ENCODE measurements around the gene RFX5.

Gene RFX5

GRCh38 chr1:151364996-151365395, 17.9 kb upstream of the RFX5 start:
- TF ChIP-seq POLR2AphosphoS5 (IDR thresholded peaks at IDR 0.05; ENCODE audit: low read depth, low read length) (no peak), TAF1 (IDR thresholded peaks at IDR 0.05; ENCODE audit: borderline replicate concordance, insufficient read depth, low read length) (no peak), FOXP2 (optimal IDR thresholded peaks at IDR 0.05; ENCODE audit: borderline replicate concordance, extremely low read depth, extremely low read length, insufficient read depth) (no peak), SIN3A (IDR thresholded peaks at IDR 0.05; ENCODE audit: borderline replicate concordance, insufficient read depth, low read length) (no peak)
- TF ChIP-seq, protein P1, sequence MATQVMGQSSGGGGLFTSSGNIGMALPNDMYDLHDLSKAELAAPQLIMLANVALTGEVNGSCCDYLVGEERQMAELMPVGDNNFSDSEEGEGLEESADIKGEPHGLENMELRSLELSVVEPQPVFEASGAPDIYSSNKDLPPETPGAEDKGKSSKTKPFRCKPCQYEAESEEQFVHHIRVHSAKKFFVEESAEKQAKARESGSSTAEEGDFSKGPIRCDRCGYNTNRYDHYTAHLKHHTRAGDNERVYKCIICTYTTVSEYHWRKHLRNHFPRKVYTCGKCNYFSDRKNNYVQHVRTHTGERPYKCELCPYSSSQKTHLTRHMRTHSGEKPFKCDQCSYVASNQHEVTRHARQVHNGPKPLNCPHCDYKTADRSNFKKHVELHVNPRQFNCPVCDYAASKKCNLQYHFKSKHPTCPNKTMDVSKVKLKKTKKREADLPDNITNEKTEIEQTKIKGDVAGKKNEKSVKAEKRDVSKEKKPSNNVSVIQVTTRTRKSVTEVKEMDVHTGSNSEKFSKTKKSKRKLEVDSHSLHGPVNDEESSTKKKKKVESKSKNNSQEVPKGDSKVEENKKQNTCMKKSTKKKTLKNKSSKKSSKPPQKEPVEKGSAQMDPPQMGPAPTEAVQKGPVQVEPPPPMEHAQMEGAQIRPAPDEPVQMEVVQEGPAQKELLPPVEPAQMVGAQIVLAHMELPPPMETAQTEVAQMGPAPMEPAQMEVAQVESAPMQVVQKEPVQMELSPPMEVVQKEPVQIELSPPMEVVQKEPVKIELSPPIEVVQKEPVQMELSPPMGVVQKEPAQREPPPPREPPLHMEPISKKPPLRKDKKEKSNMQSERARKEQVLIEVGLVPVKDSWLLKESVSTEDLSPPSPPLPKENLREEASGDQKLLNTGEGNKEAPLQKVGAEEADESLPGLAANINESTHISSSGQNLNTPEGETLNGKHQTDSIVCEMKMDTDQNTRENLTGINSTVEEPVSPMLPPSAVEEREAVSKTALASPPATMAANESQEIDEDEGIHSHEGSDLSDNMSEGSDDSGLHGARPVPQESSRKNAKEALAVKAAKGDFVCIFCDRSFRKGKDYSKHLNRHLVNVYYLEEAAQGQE (IDR thresholded peaks at IDR 0.05; ENCODE audit: insufficient read depth in 1 of 2, low read depth in 2 of 2, low read length in 2 of 2) = no peak

DNA sequence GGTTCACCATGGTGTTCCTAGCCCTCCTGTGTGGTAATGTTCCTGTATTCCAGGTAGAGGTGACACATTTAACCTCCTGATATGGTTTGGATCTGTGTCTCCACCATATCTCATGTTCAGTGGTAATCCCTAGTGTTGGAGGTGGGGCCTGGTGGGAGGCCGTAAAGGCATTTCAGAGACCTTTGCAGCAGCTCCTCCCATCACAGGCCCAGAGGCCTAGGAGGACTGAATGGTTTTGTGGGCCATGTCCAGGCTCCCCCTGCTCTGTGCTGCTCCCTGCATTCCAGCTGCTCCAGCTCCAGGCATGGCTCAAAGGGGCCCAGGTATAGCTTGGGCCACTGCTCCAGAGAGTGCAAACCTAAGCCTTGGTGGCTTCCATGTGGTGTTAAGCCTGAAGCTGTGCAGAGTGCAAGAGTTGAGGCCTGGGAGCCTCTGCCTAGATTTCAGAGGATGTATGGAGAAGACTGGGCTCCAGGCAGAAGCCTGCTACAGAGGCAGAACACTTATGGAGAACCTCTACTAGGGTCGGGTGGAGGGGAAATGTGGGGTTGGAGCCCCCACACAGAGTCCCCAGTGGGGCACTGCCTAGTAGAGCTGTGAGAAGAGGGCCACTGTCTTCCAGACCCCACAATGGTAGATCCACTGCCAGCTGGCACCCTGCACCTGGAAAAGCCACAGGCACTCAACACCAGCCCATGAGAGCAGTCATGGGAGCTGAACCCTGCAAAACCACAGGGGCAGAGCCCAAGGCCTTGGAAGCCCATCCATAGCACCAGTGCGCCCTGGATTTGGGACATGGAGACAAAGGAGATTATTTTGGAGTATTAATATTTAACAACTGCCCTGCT, 15.5 kb upstream of the RFX5 start:
- no peak for TF ChIP-seq TAF1 (IDR thresholded peaks at IDR 0.05; ENCODE audit: borderline replicate concordance, insufficient read depth, low read length)
- TF ChIP-seq, protein P1 (IDR thresholded peaks at IDR 0.05; ENCODE audit: insufficient read depth in 1 of 2, low read depth in 2 of 2, low read length in 2 of 2) = no peak
- TF ChIP-seq SIN3A (IDR thresholded peaks at IDR 0.05; ENCODE audit: borderline replicate concordance, insufficient read depth, low read length) = no peak
- TF ChIP-seq POLR2AphosphoS5 (IDR thresholded peaks at IDR 0.05; ENCODE audit: low read depth, low read length) = no peak
- TF ChIP-seq FOXP2 (optimal IDR thresholded peaks at IDR 0.05; ENCODE audit: borderline replicate concordance, extremely low read depth, extremely low read length, insufficient read depth) = no peak

DNA sequence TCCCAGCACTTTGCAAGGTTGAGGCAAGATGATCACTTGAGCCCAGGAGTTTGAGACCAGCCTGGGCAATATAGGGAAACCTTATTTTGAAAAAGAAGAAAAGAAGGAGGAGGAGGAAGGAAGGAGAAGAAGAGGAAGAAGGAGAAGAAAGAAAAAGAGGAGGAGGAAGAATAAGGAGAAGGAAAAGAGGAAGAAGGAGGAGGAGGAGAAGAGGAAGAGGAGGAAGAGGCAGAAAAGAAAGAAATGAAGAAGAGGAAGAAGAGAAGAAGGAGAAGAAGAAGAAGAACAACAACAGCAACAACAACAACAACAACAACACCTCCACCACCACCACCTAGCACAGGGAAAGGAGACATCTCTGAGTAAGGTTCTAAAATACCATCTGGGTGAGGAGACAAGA, 14.8 kb upstream of the RFX5 start:
- TF ChIP-seq, protein P1 (IDR thresholded peaks at IDR 0.05; ENCODE audit: insufficient read depth in 1 of 2, low read depth in 2 of 2, low read length in 2 of 2) = no peak
- no peak for TF ChIP-seq TAF1 (IDR thresholded peaks at IDR 0.05; ENCODE audit: borderline replicate concordance, insufficient read depth, low read length)
- TF ChIP-seq POLR2AphosphoS5 (IDR thresholded peaks at IDR 0.05; ENCODE audit: low read depth, low read length) = no peak
- TF ChIP-seq FOXP2 (optimal IDR thresholded peaks at IDR 0.05; ENCODE audit: borderline replicate concordance, extremely low read depth, extremely low read length, insufficient read depth) = no peak
- no peak for TF ChIP-seq SIN3A (IDR thresholded peaks at IDR 0.05; ENCODE audit: borderline replicate concordance, insufficient read depth, low read length)

GRCh38 chr1:151356696-151357095, 9.6 kb upstream of the RFX5 start:
- TF ChIP-seq SIN3A (IDR thresholded peaks at IDR 0.05; ENCODE audit: borderline replicate concordance, insufficient read depth, low read length) = no peak

- TF ChIP-seq, protein P1 (IDR thresholded peaks at IDR 0.05; ENCODE audit: insufficient read depth in 1 of 2, low read depth in 2 of 2, low read length in 2 of 2) = no peak
- TF ChIP-seq SIN3A (IDR thresholded peaks at IDR 0.05; ENCODE audit: borderline replicate concordance, insufficient read depth, low read length) (no peak), FOXP2 (optimal IDR thresholded peaks at IDR 0.05; ENCODE audit: borderline replicate concordance, extremely low read depth, extremely low read length, insufficient read depth) (no peak), TAF1 (IDR thresholded peaks at IDR 0.05; ENCODE audit: borderline replicate concordance, insufficient read depth, low read length) (no peak), POLR2AphosphoS5 (IDR thresholded peaks at IDR 0.05; ENCODE audit: low read depth, low read length) (no peak)
Measured at GRCh38 chr1:151352021-151352718, 5.1 kb upstream of the RFX5 start.

Measured in PFSK-1 (cell line).